ENCODE results near the gene STIP1.

Gene STIP1

DNA sequence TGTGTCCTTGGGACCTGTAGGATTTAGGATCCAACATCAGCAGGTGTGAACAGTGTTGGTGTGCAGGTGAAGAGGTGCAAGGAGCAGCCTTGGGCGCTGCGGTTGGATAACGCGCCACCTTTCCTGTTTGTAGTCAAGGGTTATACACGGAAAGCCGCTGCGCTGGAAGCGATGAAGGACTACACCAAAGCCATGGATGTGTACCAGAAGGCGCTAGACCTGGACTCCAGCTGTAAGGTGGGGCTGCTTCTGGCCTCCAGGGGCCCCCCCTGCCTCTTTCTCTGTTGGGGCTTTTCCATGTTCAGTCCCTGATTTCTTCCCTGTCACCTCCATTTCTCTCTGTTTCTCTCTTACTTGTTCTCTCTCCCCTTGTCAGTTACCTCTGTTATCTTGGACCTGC lies 17.0 kb downstream of the STIP1 start:
- no peak for DNase-seq (ENCODE audit: low read depth)
- TF ChIP-seq, protein P1, sequence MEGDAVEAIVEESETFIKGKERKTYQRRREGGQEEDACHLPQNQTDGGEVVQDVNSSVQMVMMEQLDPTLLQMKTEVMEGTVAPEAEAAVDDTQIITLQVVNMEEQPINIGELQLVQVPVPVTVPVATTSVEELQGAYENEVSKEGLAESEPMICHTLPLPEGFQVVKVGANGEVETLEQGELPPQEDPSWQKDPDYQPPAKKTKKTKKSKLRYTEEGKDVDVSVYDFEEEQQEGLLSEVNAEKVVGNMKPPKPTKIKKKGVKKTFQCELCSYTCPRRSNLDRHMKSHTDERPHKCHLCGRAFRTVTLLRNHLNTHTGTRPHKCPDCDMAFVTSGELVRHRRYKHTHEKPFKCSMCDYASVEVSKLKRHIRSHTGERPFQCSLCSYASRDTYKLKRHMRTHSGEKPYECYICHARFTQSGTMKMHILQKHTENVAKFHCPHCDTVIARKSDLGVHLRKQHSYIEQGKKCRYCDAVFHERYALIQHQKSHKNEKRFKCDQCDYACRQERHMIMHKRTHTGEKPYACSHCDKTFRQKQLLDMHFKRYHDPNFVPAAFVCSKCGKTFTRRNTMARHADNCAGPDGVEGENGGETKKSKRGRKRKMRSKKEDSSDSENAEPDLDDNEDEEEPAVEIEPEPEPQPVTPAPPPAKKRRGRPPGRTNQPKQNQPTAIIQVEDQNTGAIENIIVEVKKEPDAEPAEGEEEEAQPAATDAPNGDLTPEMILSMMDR (IDR thresholded peaks at IDR 0.05; ENCODE audit: insufficient read depth, low read depth, low read length, missing control alignments) = no peak
- H3K4me3 ChIP-seq (ENCODE audit: low read length) = no peak overlapping the region

DNA sequence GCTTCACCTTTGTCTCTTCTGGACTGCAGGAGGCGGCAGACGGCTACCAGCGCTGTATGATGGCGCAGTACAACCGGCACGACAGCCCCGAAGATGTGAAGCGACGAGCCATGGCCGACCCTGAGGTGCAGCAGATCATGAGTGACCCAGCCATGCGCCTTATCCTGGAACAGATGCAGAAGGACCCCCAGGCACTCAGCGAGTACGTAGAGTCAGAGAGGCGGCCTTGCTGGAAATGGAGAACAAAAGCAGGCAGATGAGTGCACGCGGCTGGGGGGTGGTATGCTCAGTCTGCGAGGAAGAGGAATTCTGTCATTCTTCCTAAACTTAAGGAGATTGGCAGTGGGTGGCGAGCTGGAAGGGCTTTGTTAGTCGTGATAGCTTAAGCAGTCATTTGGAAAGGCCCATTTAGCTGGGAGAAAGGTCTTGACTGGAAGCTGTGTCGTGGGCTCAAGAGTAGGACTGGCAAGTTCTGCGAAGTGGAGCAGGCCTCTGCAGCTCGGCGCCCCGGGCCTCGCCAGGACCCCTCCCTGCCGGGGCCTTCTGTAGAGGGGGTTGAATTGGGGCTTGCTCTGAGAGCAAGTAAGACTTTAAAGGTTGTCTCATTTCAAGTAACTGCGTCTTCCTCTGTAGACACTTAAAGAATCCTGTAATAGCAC lies 17.6 kb downstream of the STIP1 start:
- no peak for DNase-seq (ENCODE audit: low read depth)
- H3K4me3 ChIP-seq (ENCODE audit: low read length) = no peak overlapping the region
- TF ChIP-seq, protein P1 (IDR thresholded peaks at IDR 0.05; ENCODE audit: insufficient read depth, low read depth, low read length, missing control alignments) = no peak

DNA sequence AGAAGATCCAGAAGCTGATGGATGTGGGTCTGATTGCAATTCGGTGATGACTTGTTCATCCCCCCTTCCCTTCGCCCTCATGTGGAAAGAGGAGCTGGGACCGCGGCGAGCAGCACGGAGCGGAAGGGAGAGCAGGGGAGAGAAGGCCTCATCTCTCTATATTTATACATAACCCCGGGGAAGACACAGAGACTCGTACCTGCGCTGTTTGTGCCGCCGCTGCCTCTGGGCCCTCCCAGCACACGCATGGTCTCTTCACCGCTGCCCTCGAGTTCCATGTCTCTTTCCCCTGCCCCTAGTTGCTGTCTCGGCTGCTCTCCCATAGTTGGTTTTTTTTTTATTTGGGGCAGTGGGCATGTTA lies 18.1 kb downstream of the STIP1 start:
- TF ChIP-seq, protein P1 (IDR thresholded peaks at IDR 0.05; ENCODE audit: insufficient read depth, low read depth, low read length, missing control alignments) = no peak
- DNase-seq (ENCODE audit: low read depth) = no peak
- no peak overlapping the region for H3K4me3 ChIP-seq (ENCODE audit: low read length)

DNA sequence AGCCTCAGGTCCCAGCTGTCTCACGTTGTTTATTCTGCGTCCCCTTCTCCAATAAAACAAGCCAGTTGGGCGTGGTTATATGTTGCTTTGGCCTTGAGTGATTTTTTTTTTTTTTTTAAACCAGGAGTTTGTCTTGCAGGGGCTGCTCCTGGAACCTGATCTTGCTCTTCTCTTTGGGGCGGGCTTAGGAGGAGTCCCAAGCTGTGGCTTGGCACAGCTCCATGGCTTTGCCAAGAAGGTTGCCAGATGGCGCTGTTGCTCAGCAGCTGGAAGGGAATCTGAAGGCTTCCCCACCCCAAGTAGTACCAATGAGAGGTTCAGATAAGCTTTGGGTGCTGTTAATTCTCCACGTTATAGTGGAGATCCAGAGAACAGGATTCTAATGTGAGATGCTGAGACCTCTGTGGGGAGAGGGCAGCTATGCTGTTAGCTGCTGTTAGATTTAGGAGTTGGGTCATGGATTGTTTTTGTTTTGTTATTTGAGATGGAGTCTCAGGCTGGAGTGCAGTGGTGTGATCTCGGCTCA lies 18.6 kb downstream of the STIP1 start:
- no peak overlapping the region for H3K4me3 ChIP-seq (ENCODE audit: low read length)
- TF ChIP-seq, protein P1 (IDR thresholded peaks at IDR 0.05; ENCODE audit: insufficient read depth, low read depth, low read length, missing control alignments) = peak; percentile 88
- peak; percentile 94 for DNase-seq (ENCODE audit: low read depth)

DNA sequence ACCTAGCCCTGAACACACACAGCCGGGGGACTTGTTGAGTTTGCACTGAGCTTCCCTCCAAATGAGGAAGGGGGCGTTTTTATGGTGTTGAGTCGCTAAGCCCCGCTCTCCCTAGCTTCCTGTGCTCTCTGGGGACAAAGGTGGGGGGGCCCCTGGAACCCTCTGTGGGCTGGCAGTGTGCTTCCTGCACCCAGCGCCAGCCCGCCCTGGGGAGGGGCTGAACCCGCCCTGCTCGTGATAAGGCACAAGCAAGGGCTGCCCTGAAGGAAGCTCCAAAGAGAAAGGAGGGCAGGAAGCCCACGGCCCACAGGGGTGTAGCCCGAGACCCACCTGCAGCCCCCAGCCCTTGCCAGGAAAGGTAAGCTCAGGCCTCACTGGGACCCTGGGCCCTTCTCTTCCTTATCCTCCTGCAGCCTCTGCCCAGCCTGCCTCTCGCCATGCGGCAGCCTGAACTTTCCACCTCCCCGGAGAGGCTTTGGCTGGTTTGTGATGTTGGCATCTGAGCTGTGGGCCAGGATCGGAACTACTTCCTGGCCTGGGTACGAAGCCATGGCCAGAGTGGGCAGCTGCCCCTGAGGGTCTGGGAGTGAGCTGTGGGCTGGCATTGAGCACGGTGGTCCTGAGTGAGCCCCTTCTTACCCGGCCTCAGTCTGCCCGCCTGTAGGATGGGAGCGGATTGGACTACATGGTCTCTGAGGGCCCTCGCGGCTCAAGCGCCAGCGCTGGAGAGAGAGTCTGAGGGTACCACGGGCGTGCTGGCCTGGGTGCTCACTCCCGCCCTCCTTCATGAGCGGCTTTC lies 20.7 kb downstream of the STIP1 start, which contains the start of gene FERMT3:
TSS of gene FERMT3 (plus strand) at position 265 of the 799 bp plus-strand sequence. CDS start 644 bp downstream, outside the sequence.
- DNase-seq (ENCODE audit: low read depth) = no peak
- TF ChIP-seq, protein P1 (IDR thresholded peaks at IDR 0.05; ENCODE audit: insufficient read depth, low read depth, low read length, missing control alignments) = no peak
- no peak within 1 kb of the TSS for H3K4me3 ChIP-seq (ENCODE audit: low read length)

DNA sequence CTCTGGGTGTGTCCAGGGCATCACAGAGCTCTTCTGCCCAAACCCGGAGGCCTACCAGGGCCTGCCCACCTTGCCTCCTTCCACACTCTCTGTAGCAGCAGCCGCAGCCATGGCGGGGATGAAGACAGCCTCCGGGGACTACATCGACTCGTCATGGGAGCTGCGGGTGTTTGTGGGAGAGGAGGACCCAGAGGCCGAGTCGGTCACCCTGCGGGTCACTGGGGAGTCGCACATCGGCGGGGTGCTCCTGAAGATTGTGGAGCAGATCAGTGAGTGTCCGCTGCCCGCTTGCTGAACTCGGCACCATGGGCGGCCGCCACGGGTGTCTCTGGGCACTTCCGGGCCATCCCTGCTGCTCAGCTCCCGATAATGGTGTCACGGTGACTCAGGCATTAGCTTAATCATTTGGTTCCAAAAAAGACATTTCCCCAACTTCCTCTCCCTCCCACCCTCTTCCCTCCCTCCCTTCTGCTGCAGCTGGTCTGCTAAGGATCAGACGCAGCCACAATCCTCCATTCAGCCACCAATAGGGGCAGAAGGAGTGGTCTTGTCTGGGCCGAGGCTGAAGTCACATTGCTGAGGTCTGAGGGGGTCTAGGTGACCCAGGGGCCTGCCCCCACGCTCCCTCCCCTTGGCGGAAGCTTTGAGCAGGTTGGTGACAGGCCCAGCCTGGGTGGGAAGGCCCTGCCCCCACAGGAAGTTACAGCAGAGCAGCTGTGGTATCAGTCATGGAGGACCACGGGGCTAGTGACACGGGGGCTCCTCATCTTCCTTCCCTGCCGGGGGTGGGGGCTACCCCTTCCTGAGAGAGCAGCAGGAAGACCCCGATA lies 21.5 kb downstream of the STIP1 start:
- no peak for DNase-seq (ENCODE audit: low read depth)
- H3K4me3 ChIP-seq (ENCODE audit: low read length) = no peak overlapping the region
- TF ChIP-seq, protein P1 (IDR thresholded peaks at IDR 0.05; ENCODE audit: insufficient read depth, low read depth, low read length, missing control alignments) = no peak
